ENCODE results near the gene PBX3.

Gene PBX3

GRCh38 chr9:125782718-125783117 is 35.5 kb downstream of the PBX3 start:
- Histone ChIP-seq H3K27ac (ENCODE audit: low read depth, low read length) (no peak overlapping the region), H3K79me2 (ENCODE audit: insufficient read depth, low read length) (no peaks in the 10 kb centered on the region), H3K9ac (ENCODE audit: low read length) (no peak overlapping the region), H4K20me1 (ENCODE audit: low read depth, low read length) (no peaks in the 10 kb centered on the region), H3K9me3 (ENCODE audit: insufficient read depth, low read length) (no peaks in the 10 kb centered on the region), H3K4me2 (ENCODE audit: low read depth, low read length, poor library complexity, severe bottlenecking) (no peak overlapping the region), H3K4me3 (ENCODE audit: insufficient read depth, low read length, poor library complexity, severe bottlenecking) (no peak overlapping the region), H3K36me3 (ENCODE audit: low read length) (no peaks in the 10 kb centered on the region), H2AFZ (ENCODE audit: low read depth, low read length, severe bottlenecking) (no peak overlapping the region), H3K9me2 (replicated peaks; ENCODE audit: insufficient read depth, low read length) (no peaks in the 10 kb centered on the region), H3F3A (ENCODE audit: insufficient read depth) (no peaks in the 10 kb centered on the region), H3K27me3 (ENCODE audit: low read length) (no peaks in the 10 kb centered on the region)
- TF ChIP-seq EZH2phosphoT487 (conservative IDR thresholded peaks at IDR 0.05; ENCODE audit: low read length) (no peak), CTCF (IDR thresholded peaks at IDR 0.05; ENCODE audit: insufficient read depth, low read length, poor library complexity, severe bottlenecking) (no peak)

- no peaks in the 10 kb centered on the region for H3K79me2 ChIP-seq (ENCODE audit: insufficient read depth, low read length)
- H3K36me3 ChIP-seq (ENCODE audit: low read length), result no peaks in the 10 kb centered on the region
- no peak overlapping the region for H3K27ac ChIP-seq (ENCODE audit: low read depth, low read length)
- TF ChIP-seq CTCF (IDR thresholded peaks at IDR 0.05; ENCODE audit: insufficient read depth, low read length, poor library complexity, severe bottlenecking), result no peak
- no peak for TF ChIP-seq EZH2phosphoT487 (conservative IDR thresholded peaks at IDR 0.05; ENCODE audit: low read length)
- no peak overlapping the region for H2AFZ ChIP-seq (ENCODE audit: low read depth, low read length, severe bottlenecking)
- H3K4me3 ChIP-seq (ENCODE audit: insufficient read depth, low read length, poor library complexity, severe bottlenecking), result no peak overlapping the region
- no peaks in the 10 kb centered on the region for H4K20me1 ChIP-seq (ENCODE audit: low read depth, low read length)
- H3K9ac ChIP-seq (ENCODE audit: low read length), result no peak overlapping the region
- no peaks in the 10 kb centered on the region for H3F3A ChIP-seq (ENCODE audit: insufficient read depth)
- no peaks in the 10 kb centered on the region for H3K9me2 ChIP-seq (replicated peaks; ENCODE audit: insufficient read depth, low read length)
- H3K9me3 ChIP-seq (ENCODE audit: insufficient read depth, low read length), result no peaks in the 10 kb centered on the region
- no peak overlapping the region for H3K4me2 ChIP-seq (ENCODE audit: low read depth, low read length, poor library complexity, severe bottlenecking)
- H3K27me3 ChIP-seq (ENCODE audit: low read length), result no peaks in the 10 kb centered on the region
These were observed 37.3 kb downstream of the PBX3 start for GRCh38 chr9:125784286-125785049.

- TF ChIP-seq EZH2phosphoT487 (conservative IDR thresholded peaks at IDR 0.05; ENCODE audit: low read length) (no peak), CTCF (IDR thresholded peaks at IDR 0.05; ENCODE audit: insufficient read depth, low read length, poor library complexity, severe bottlenecking) (no peak)
- Histone ChIP-seq H3K36me3 (ENCODE audit: low read length) (no peaks in the 10 kb centered on the region), H3K4me2 (ENCODE audit: low read depth, low read length, poor library complexity, severe bottlenecking) (no peak overlapping the region), H3K4me3 (ENCODE audit: insufficient read depth, low read length, poor library complexity, severe bottlenecking) (no peak overlapping the region), H3F3A (ENCODE audit: insufficient read depth) (no peaks in the 10 kb centered on the region), H3K27ac (ENCODE audit: low read depth, low read length) (no peak overlapping the region), H3K79me2 (ENCODE audit: insufficient read depth, low read length) (no peaks in the 10 kb centered on the region), H3K9me2 (replicated peaks; ENCODE audit: insufficient read depth, low read length) (no peaks in the 10 kb centered on the region), H4K20me1 (ENCODE audit: low read depth, low read length) (no peaks in the 10 kb centered on the region), H3K27me3 (ENCODE audit: low read length) (no peaks in the 10 kb centered on the region), H3K9me3 (ENCODE audit: insufficient read depth, low read length) (no peaks in the 10 kb centered on the region), H3K9ac (ENCODE audit: low read length) (no peak overlapping the region), H2AFZ (ENCODE audit: low read depth, low read length, severe bottlenecking) (no peak overlapping the region)
These were observed 38.1 kb downstream of the PBX3 start for GRCh38 chr9:125785248-125785751.
